ENCODE results near the gene ANKS1A.

ANKS1A gene

GRCh38 chr6:35025232-35026188 lies 136.5 kb downstream of the ANKS1A start:
- DNase-seq = no peak

- no peak for DNase-seq
These were observed 137.6 kb downstream of the ANKS1A start for GRCh38 chr6:35026434-35027222.

GRCh38 chr6:35027807-35028206 lies 138.8 kb downstream of the ANKS1A start:
- DNase-seq = no peak

- DNase-seq = no peak
These were observed 140.0 kb downstream of the ANKS1A start for GRCh38 chr6:35028781-35029769.

GRCh38 chr6:35030099-35030498 lies 141.0 kb downstream of the ANKS1A start:
- no peak for DNase-seq

- no peak for DNase-seq
These were observed 142.8 kb downstream of the ANKS1A start for GRCh38 chr6:35031611-35032529.

- no peak for DNase-seq
These were observed 144.6 kb downstream of the ANKS1A start for GRCh38 chr6:35033683-35034082.

- DNase-seq = no peak
These were observed 145.5 kb downstream of the ANKS1A start for GRCh38 chr6:35034411-35035191.

- no peak for DNase-seq
These were observed 146.5 kb downstream of the ANKS1A start for GRCh38 chr6:35035481-35036030.

- no peak for DNase-seq
These were observed 147.2 kb downstream of the ANKS1A start for GRCh38 chr6:35036059-35036827.

GRCh38 chr6:35036828-35037663 lies 148.0 kb downstream of the ANKS1A start:
- no peak for DNase-seq

GRCh38 chr6:35037664-35038038 lies 148.6 kb downstream of the ANKS1A start:
- DNase-seq = no peak

- no peak for DNase-seq
These were observed 149.0 kb downstream of the ANKS1A start for GRCh38 chr6:35038076-35038475.

GRCh38 chr6:35040398-35040797 lies 151.3 kb downstream of the ANKS1A start:
- DNase-seq = no peak

GRCh38 chr6:35041086-35041861 lies 152.2 kb downstream of the ANKS1A start:
- no peak for DNase-seq

- DNase-seq = no peak
These were observed 153.2 kb downstream of the ANKS1A start for GRCh38 chr6:35042031-35042815.

All from right hindlimb (tissue), 1 donor.